SK-N-MC (cell line): ENCODE data around the gene GRPEL1.

Experiments used
- EZH2 ChIP-seq: fragments of 200-600 bp; sonication (generic); IDR thresholded peaks from one replicate; pipeline ENCODE4 v1.6.1; 2017; ENCODE audit warnings: antibody characterized with exemption
- POLR2AphosphoS5 ChIP-seq: IDR thresholded peaks from 2 replicates; pipeline ENCODE4 v1.6.1; 2012; ENCODE audit warnings: mild to moderate bottlenecking, low read depth, low read length, borderline replicate concordance

DNA sequence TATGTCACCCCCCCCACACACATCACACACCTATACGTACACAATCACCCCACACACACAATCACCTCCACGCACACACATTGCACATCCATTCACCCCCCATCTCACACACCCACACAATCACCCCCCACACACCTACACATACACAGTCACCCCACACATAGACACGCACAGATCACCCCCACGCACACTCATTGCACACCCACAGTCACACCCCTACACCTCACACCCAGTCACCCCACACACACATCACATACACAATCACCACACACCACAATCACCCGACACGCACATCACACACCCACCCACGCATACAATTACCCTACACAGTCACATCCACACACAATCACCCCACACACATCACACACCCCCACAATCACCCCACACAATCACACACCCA lies 40.6 kb downstream of the GRPEL1 start:
- TF ChIP-seq EZH2 (no peak), POLR2AphosphoS5 (no peak)
